GM12873 (cell line): Measurements from ENCODE around the gene SLC6A20.

Experiments used
- TF ChIP-seq, protein P1 (sequence below): IDR thresholded peaks from 2 replicates; pipeline ENCODE4 v1.5.1; 2012; ENCODE audit warnings: low read depth, mild to moderate bottlenecking, moderate library complexity, low read length, control low read depth; ENCODE audit not compliant: insufficient read depth; ENCODE audit errors: missing control alignments

SLC6A20 gene

GRCh38 chr3:45785605-45786150, 10.7 kb downstream of the SLC6A20 start:
- TF ChIP-seq, protein P1, sequence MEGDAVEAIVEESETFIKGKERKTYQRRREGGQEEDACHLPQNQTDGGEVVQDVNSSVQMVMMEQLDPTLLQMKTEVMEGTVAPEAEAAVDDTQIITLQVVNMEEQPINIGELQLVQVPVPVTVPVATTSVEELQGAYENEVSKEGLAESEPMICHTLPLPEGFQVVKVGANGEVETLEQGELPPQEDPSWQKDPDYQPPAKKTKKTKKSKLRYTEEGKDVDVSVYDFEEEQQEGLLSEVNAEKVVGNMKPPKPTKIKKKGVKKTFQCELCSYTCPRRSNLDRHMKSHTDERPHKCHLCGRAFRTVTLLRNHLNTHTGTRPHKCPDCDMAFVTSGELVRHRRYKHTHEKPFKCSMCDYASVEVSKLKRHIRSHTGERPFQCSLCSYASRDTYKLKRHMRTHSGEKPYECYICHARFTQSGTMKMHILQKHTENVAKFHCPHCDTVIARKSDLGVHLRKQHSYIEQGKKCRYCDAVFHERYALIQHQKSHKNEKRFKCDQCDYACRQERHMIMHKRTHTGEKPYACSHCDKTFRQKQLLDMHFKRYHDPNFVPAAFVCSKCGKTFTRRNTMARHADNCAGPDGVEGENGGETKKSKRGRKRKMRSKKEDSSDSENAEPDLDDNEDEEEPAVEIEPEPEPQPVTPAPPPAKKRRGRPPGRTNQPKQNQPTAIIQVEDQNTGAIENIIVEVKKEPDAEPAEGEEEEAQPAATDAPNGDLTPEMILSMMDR: no peak

DNA sequence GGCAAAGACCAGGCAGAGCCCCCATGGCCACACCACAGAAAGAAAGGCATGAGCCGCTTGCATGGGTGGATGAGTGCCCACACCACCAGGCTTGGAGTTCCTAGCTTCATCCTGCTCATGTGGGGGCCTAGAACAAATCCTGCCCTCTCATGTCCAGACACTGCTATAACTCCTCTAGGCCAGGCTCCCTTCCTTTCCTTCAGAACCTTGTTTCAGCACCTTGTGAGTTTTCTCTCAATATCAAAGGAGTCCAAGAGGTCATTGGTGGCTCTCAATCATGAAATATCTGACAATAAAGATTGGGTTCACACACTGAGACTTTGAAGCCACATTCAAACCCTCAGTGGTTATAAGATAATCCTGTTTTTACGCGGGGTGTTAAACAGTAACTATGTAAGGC, 12.7 kb downstream of the SLC6A20 start:
- TF ChIP-seq, protein P1: peak; percentile 5

GRCh38 chr3:45782381-45782780, 14.0 kb downstream of the SLC6A20 start:
- TF ChIP-seq, protein P1: no peak

DNA sequence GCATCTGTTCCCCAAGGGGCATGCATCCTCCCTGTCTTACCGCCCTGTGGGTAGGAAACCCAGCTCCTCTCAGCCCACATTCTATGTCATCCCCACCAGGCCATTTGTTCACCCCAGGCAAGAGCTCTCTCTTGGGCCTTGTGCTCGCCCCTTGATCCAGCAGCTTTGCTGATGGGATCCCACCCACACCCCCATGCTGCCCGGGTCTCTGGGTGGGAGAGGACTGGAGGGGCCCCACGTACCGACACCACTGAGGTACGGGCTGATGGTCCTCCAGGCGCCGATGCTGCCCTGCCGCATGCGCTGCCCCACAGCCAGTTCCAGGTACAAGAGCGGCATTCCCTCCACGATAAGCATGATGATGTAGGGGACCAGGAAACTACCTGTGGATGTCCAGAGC, 14.5 kb downstream of the SLC6A20 start:
- TF ChIP-seq, protein P1: no peak

- TF ChIP-seq, protein P1: no peak
Observed at GRCh38 chr3:45781271-45781670, 15.1 kb downstream of the SLC6A20 start.

GRCh38 chr3:45779746-45780735, 16.3 kb downstream of the SLC6A20 start:
- TF ChIP-seq, protein P1: no peak

DNA sequence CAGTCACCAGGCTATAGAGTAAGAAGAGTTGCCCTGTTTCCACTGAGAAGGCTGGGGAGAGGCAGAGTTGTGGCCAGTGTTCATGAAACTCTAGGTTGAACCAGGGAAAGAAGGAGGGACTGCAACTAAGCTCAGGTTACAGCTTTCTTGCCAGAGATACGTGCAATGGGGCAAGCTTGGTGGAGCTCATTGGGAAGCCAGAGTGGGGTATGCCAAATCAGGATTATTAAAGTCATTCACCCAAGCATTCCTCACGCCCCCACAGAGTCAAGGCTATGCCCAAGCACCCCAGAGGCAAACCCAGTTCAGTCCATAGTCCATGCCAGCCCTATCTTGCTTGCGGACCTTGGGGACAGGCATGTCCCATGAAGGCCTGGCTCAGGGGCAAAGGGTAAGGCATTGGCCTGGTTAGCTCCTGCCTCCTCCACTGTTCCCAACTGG, 17.6 kb downstream of the SLC6A20 start:
- TF ChIP-seq, protein P1: no peak
